Left ventricle myocardium inferior (tissue), 1 donor: ENCODE data around the gene AEBP1. TPM values are rescaled to one million over a fixed set of nuclear protein-coding genes. Genes with fewer than 3 reads are reported as not detected.
A peak's percentile ranks its signal among the peaks of the same experiment; 100 is the strongest.

Source experiments
- DNase-seq: peaks from one replicate; pipeline ENCODE4 v3.0.0-alpha.2; 2020
- H3K27ac ChIP-seq: fragments of 200-600 bp; replicated peaks from 2 replicates; pipeline ENCODE4 v1.8.0; 2021
- H3K27me3 ChIP-seq: fragments of 200-600 bp; 2 replicates; pipeline ENCODE4 v1.8.0; 2021; ENCODE audit warnings: low read depth
- H3K36me3 ChIP-seq: fragments of 200-600 bp; 2 replicates; pipeline ENCODE4 v1.8.0; 2021
- H3K4me1 ChIP-seq: fragments of 200-600 bp; 2 replicates; pipeline ENCODE4 v1.8.0; 2021
- H3K4me3 ChIP-seq: fragments of 200-600 bp; 2 replicates; pipeline ENCODE4 v1.8.0; 2021; ENCODE audit warnings: mild to moderate bottlenecking, moderate library complexity
- H3K9me3 ChIP-seq: fragments of 200-600 bp; replicated peaks from 2 replicates; pipeline ENCODE4 v1.8.0; 2021
- intact Hi-C: fragments of 100-400 bp; cut with micrococcal nuclease; formaldehyde crosslinking; loops from one replicate; pipeline ENCODE4 v1.11.0; 2022
- long read RNA-seq: library from polyadenylated mRNA; unstranded; transcript quantifications from one replicate; pipeline ENCODE4 v2.0.0, GENCODE V29; 2021
- total RNA-seq: library from RNA; stranded (reverse); fragmentation: NEBNext Ultra II Directional; extraction: Animal tissue kit (Norgen Biotek cat#: 25700); gene quantifications from one replicate; pipeline ENCODE4 v1.2.1, GENCODE V29; 2021
- TF ChIP-seq, protein P1 (sequence below): fragments of 200-600 bp; IDR thresholded peaks from 2 replicates; pipeline ENCODE4 v1.8.0; 2021; ENCODE audit warnings: antibody characterized with exemption, mild to moderate bottlenecking, borderline replicate concordance
- donor health status: DM: no; HTN: yes; CAD: no; lungs with severe emphysema.

AEBP1 gene
- 20.5 TPM for total RNA-seq
- long read RNA-seq, full-length matches to known transcripts: 24 of 47 reads
- long read RNA-seq, partial matches to known transcripts: 18 of 47 reads
- long read RNA-seq, other reads (novel, unspliced or antisense): 5 of 47 reads

DNA sequence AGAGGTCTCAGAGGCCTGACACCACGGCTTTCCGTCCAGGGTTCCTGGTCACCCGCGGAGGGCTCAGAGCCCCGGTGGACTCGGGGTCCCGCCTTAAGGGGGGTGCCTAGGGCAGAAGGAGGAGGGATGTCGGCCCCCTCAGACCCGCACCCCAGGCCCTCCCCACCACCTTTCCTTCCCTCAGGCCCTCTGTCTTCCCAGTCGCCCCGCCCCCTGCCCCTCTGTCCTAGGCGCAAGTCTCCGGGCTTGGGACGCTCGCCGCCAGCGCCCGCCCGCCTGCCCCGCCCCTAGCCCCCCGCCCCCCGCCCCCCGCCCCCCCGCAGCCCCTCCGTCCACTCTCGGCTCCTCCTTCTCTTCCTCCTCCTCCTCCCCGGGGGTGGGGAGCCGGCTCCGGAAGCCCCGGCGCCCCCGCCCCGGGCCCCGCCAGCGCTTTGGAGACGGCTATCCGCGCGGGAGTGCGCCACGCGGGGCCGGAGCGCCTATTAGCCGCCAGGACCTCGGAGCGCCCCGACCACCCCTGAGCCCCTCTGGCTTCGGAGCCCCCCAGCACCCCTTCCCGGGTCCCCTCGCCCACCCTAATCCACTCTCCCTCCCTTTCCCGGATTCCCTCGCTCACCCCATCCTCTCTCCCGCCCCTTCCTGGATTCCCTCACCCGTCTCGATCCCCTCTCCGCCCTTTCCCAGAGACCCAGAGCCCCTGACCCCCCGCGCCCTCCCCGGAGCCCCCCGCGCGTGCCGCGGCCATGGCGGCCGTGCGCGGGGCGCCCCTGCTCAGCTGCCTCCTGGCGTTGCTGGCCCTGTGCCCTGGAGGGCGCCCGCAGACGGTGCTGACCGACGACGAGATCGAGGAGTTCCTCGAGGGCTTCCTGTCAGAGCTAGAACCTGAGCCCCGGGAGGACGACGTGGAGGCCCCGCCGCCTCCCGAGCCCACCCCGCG lies at the start of gene AEBP1:
Gene AEBP1 (plus strand): TSS at position 423 of the 937 bp plus-strand sequence. CDS start 321 bp downstream, at position 744.
- TF ChIP-seq, protein P1, sequence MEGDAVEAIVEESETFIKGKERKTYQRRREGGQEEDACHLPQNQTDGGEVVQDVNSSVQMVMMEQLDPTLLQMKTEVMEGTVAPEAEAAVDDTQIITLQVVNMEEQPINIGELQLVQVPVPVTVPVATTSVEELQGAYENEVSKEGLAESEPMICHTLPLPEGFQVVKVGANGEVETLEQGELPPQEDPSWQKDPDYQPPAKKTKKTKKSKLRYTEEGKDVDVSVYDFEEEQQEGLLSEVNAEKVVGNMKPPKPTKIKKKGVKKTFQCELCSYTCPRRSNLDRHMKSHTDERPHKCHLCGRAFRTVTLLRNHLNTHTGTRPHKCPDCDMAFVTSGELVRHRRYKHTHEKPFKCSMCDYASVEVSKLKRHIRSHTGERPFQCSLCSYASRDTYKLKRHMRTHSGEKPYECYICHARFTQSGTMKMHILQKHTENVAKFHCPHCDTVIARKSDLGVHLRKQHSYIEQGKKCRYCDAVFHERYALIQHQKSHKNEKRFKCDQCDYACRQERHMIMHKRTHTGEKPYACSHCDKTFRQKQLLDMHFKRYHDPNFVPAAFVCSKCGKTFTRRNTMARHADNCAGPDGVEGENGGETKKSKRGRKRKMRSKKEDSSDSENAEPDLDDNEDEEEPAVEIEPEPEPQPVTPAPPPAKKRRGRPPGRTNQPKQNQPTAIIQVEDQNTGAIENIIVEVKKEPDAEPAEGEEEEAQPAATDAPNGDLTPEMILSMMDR: no peak
- Histone ChIP-seq H3K36me3 (no peaks in the 10 kb centered on the region), H3K27me3 (peaks cover 10% of the 10 kb centered on the region), H3K9me3 (no peaks in the 10 kb centered on the region), H3K4me3 (peak within 1 kb of the TSS; percentile 69), H3K27ac (peak within 1 kb of the TSS; percentile 70), H3K4me1 (peaks cover 41% of the 10 kb centered on the region)
- intact Hi-C loops: no loop called here
- no peak for DNase-seq

DNA sequence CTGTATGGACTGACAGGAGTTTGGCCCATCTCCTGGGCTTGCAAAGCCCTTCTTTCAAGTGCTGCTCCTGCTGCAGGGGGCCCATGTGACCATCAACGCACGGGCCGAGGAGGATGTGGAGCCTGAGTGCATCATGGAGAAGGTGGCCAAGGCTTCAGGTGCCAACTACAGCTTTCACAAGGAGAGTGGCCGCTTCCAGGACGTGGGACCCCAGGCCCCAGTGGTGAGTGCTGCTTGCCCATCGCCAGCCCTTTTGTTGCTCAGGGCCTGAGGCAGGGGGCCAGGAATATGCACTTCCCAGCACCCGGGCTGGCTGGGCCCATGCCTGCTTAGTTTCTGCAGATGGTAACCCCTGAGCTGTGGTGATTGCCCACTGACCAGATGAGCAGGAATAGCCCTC lies 47.5 kb upstream of the AEBP1 start:
- TF ChIP-seq, protein P1: no peak
- DNase-seq: peak; percentile 11
- H3K27ac ChIP-seq: no peak overlapping the region
- H3K36me3 ChIP-seq: peaks cover 83% of the 10 kb centered on the region
- intact Hi-C loops: no loop called here
- no peak overlapping the region for H3K4me3 ChIP-seq
- H3K27me3 ChIP-seq: no peaks in the 10 kb centered on the region
- H3K9me3 ChIP-seq: no peaks in the 10 kb centered on the region
- peaks cover 50% of the 10 kb centered on the region for H3K4me1 ChIP-seq

DNA sequence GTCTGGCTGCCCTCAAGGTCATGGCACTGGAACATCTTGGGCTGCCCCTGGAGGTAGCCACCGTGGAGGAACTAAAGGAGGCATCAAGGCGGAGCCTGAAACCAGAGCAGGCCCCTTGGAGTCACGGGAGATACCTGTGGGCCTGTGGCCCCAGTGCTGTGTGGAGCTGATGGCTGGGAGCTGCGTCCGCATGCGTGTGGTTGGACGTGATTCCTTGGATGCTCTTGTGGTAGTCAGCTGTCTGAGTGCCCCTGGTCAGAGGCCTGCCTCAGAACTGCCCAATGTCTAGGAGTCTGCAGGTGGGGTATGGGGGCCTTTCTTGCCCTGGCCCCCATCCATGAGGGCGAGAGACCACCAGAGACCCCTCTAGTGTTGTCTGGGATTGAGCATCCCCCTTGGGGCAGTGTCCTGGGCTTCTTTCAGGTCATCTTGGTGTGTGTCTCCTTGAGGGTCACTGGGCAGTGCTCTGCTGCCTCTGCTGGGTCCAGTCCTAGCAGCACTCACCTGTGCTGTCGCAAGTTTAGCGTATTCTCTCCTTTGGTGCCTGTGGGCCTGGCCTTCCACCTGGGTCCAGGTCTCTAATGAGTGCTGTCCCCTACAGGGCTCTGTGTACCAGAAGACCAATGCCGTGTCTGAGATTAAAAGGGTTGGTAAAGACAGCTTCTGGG lies 46.8 kb upstream of the AEBP1 start:
- intact Hi-C loops: no loop called here

DNA sequence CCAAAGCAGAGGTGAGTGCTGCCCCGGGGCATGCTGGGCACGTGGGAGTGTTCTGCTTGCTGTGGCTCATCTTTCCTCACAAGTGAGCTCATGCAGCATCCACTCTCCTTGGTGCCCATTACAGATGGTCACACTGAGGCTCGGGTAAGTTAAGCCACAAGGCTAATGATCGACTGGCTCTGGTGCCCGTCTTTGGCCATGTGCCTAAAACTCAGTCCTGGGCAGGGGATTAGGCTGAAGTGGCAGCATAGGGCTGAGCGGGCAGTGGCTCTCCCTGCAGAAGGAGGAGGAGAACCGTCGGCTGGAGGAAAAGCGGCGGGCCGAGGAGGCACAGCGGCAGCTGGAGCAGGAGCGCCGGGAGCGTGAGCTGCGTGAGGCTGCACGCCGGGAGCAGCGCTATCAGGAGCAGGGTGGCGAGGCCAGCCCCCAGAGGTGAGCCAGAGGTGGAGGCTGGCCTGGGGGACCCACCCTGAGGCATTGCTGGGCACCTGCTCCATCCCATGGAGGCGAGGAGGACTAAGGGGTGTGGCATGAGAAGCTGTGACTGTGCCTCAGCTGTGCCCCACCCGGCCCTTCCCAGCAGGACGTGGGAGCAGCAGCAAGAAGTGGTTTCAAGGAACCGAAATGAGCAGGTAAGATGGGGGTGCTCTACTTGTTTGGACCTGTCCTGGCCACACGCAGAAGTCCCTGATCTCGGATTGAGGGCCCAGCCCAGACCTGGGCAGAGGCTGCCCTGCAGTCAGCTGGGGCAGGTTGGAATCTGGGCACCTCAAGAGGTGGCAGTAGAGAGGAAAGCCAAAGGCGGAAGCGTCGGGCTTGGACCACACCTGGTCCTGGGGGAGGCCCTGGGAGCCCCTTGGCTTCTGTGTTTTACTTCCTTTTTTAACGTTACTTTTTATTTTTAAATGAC lies 46.0 kb upstream of the AEBP1 start:
- Histone ChIP-seq H3K27ac (no peak overlapping the region), H3K4me1 (peaks cover 54% of the 10 kb centered on the region), H3K36me3 (peaks cover 73% of the 10 kb centered on the region), H3K4me3 (no peak overlapping the region), H3K9me3 (no peaks in the 10 kb centered on the region), H3K27me3 (no peaks in the 10 kb centered on the region)
- TF ChIP-seq, protein P1: no peak
- intact Hi-C loops: no loop called here
- peak; percentile 8 for DNase-seq

More for the DNA sequence above, 46.8 kb upstream of the AEBP1 start:
- DNase-seq: peak; percentile 11
- TF ChIP-seq, protein P1: no peak
- Histone ChIP-seq H3K4me1 (peaks cover 50% of the 10 kb centered on the region), H3K4me3 (no peak overlapping the region), H3K9me3 (no peaks in the 10 kb centered on the region), H3K27me3 (no peaks in the 10 kb centered on the region), H3K36me3 (peaks cover 81% of the 10 kb centered on the region), H3K27ac (no peak overlapping the region)
